WI38 (cell line): ENCODE measurements around the gene SOBP.

ENCODE experiments used
- H3K4me3 ChIP-seq: 2 replicates; pipeline ENCODE4 v1.5.1; 2011; ENCODE audit warnings: low read depth, mild to moderate bottlenecking, control low read depth, low read length
- TF ChIP-seq, protein P1 (sequence below): IDR thresholded peaks from 2 replicates; pipeline ENCODE4 v1.5.1; 2012; ENCODE audit warnings: low read depth, mild to moderate bottlenecking, control low read depth, low read length

Gene SOBP

DNA sequence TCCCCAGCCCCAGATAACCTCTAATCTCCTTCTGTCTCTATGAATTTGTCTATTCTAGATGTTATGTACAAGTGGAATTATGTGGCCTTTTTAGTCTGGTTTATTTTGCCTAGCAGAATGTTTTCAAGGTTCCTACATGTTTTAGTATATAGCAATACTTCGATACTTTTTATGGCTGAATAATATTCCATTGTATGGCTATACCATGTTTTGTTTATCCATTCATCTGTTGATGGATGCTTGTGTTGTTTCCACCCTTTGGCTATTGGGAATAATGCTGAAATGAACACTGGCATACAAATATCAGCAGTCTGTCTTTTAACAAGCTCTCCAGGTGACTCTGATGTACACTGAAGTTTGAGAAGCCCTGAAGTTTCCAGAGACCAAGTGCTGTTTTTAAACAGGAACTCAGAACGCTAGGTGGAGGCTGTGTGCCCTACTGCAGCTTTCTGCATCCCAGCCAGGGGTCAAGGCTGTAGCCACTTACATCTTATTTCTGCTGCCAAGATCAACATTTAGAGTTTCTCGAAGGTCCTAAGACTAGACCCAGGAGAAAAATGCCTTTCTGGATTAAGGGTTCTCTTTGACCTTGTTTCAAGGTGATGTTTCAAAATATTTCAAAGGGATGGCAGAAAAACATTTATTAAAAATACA is 123.0 kb downstream of the SOBP start:
- TF ChIP-seq, protein P1, sequence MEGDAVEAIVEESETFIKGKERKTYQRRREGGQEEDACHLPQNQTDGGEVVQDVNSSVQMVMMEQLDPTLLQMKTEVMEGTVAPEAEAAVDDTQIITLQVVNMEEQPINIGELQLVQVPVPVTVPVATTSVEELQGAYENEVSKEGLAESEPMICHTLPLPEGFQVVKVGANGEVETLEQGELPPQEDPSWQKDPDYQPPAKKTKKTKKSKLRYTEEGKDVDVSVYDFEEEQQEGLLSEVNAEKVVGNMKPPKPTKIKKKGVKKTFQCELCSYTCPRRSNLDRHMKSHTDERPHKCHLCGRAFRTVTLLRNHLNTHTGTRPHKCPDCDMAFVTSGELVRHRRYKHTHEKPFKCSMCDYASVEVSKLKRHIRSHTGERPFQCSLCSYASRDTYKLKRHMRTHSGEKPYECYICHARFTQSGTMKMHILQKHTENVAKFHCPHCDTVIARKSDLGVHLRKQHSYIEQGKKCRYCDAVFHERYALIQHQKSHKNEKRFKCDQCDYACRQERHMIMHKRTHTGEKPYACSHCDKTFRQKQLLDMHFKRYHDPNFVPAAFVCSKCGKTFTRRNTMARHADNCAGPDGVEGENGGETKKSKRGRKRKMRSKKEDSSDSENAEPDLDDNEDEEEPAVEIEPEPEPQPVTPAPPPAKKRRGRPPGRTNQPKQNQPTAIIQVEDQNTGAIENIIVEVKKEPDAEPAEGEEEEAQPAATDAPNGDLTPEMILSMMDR = no peak
- H3K4me3 ChIP-seq = no peak overlapping the region

DNA sequence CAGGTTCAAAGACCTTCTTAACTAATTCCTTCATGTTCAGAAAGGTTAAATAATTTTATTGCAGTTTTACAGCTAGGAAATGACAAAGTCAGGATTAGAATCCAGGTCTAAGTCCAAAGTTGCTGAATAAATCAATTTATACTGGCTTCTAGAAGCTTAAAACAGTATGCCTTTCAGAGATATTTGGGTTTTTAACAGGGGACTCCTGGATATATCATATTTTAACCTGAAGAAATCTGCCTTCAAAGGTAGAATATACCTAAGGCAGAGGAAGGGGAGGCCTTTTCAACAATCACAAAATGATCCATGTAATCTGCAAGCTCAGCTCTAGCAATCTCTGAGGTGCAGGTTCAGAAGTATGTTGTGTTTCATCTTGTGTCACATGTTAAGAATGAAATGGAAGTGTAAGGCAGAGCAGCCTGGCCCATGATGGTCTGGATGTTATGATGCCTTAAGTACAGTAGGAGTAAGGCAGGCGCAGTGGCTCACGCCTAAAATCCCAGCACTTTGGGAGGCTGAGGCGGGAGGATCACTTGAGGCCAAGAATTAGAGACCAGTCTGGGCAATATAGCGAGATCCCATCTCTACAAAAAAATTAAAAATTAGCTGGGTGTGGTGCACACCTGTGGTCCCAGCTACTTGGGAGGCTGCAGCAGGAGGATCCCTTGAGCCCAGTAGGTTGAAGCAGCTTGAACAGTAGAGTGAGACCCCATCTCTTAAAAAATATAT is 123.9 kb downstream of the SOBP start:
- no peak overlapping the region for H3K4me3 ChIP-seq
- TF ChIP-seq, protein P1 = no peak

DNA sequence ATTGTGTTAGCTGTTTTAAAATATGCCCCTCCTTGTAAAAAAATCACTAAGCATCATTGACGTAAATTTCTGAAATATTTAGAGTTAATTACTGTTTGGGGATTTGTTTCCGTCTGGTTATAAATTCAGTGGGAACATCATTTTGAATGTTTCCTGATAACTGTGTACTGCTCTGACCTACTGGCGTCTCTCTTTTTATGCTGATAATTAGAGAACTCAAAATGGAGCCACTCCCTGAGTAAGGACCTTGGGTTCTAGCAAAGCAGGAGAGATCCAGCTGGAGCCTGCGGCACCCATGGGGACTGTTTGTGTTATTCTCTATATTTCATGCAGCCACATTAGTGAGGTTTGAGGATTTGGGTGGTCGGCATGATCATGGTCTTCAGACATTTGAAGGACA is 124.9 kb downstream of the SOBP start:
- TF ChIP-seq, protein P1 = no peak
- no peak overlapping the region for H3K4me3 ChIP-seq

DNA sequence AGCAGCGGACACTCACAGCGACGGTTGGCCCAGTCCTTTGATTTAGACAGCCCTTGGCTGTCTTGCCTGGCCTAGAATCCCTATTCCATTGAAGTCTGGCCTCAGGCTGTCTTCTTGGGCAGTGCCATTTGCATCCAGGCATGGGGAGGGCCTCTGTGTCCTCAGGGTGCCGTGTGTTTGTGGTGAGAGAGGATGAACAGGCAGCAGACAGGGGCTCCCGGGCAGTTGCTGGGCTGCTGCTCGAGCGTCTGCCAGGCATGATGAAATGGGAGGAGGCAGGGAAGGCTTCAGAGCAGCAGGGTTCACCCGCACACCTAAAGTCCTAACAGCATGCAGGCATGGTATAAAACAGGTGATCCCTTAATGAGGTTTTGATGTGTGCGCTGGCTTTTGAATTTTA is 126.9 kb downstream of the SOBP start:
- no peak overlapping the region for H3K4me3 ChIP-seq
- TF ChIP-seq, protein P1 = no peak

DNA sequence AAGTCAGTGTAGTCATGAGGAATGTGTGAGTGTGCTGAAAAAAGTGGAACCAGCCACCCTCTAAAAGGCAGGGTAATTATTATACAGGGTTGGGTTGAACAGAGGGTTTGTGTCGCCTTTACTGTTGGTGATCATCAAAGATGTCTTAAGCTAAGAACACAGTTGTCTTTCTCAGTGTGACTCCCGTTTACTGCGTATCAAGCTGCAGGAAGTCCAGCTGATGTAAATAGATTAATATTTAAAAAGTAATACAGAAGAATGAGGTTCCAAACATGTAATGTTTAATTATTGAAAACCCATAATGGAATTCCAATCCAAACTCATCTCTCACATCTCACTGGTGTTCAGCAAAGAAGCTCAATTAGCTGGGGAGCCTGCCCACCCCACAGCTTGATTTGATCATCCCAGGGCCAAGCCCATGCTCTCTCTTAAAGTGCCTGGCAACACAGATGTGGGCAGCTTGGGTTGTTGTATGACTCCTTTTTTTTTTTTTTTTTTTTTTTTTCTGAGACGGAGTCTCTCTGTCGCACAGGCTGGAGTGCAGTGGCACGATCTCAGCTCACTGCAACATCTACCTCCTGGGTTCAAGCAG is 127.5 kb downstream of the SOBP start:
- H3K4me3 ChIP-seq = no peak overlapping the region
- TF ChIP-seq, protein P1 = no peak

DNA sequence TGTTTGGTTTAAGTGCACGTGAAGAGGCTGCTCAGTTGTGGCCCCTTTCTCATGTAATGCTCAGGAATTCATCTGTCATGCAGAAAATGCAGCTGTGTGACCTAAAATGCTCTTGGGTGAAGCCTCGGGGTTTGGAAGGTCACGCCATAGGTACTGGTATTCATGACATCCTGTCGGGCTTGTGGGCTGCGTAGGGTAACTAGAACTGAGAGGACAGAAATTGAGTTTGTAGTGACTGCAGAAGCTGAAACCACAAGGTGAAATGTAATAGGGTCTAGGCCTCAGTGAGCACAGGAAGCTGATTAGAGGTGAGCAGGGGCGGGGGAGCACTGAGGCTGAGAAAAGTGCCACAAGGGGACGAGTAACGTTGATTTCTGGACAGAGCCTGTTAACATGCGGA is 128.8 kb downstream of the SOBP start:
- no peak overlapping the region for H3K4me3 ChIP-seq

More for the DNA sequence above, 128.8 kb downstream of the SOBP start:
- TF ChIP-seq, protein P1 = no peak
